ENCODE data around the gene YPEL1. TPM values are rescaled to one million over a fixed set of nuclear protein-coding genes. Genes with fewer than 3 reads are reported as not detected.

YPEL1 gene
- total and polyA plus RNA-seq, 10 of the 15 experiments (the other 5 are each of a cell fraction or from before 2014, with no cell fraction given): 0.13 to 5.0 (median 1.6) TPM

DNA sequence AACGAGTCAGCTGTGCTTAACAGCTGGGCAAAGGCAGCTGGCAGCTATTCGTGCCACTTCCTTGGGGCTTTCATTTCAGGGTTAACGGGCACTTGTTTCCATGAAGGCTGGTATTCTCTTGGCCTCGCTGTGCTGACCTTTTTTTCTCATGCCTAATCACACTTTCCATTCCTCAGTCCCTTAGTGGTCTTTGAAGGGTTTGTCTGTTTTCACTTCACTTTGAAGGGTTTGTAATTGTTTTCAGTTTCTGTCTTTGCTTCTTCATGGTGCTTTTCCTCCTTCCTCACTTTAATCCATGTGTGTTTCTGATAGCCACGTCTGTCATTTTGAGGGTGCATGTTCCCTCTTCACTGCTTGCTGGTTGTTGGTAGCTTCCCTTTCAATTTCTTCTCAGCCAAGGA lies 45.2 kb downstream of the YPEL1 start:
- SMC1A ChIA-PET (ENCODE audit: uncharacterized antibody, unreplicated experiment): interaction anchor here (1.1 kb wide), 1 partner anchor 19 kb away, joined by 3 read pairs; no protein-coding TSS in a partner anchor

More for the DNA sequence above, 45.2 kb downstream of the YPEL1 start:
- H3K27ac ChIP-seq (ENCODE audit: control insufficient read depth, insufficient read depth): no peak overlapping the region
- no peak overlapping the region for H3K4me2 ChIP-seq (ENCODE audit: control insufficient read depth, insufficient read depth)
- H3K36me3 ChIP-seq (ENCODE audit: control insufficient read depth in 2 of 2, insufficient read depth in 2 of 2, low read length in 1 of 2): peaks cover 8 to 30% of the 10 kb centered on the region in 2 experiments; a peak in 3 of 4 replicates
- no peak overlapping the region for H2AFZ ChIP-seq (ENCODE audit: control insufficient read depth, low read depth, low read length)
- no peak overlapping the region for H3K9ac ChIP-seq (ENCODE audit: control insufficient read depth, insufficient read depth, low read length)
- H3K79me2 ChIP-seq (ENCODE audit: control insufficient read depth, insufficient read depth, low read length): no peaks in the 10 kb centered on the region
- ATAC-seq (peak; percentile 81), FAIRE-seq (peak; percentile 86), DNase-seq (ENCODE audit: low read depth, low spot score) (peak; percentile 30)
- no peaks in the 10 kb centered on the region for H4K20me1 ChIP-seq (ENCODE audit: control insufficient read depth, insufficient read depth)
- ChIA-PET CTCF (no interaction called here), POLR2A (no interaction called here), RAD21 (ENCODE audit: unreplicated experiment) (no interaction called here)
- H3K27me3 ChIP-seq (replicated peaks in 1 of 2; ENCODE audit: control insufficient read depth in 2 of 2, insufficient read depth in 2 of 2, low read length in 1 of 2): no peaks in the 10 kb centered on the region
- H3K4me3 ChIP-seq: no peak overlapping the region
- H3K4me1 ChIP-seq (ENCODE audit: control insufficient read depth, insufficient read depth, low read length): peaks cover 27% of the 10 kb centered on the region
- 62% methylated on average over 5 of the region's 5 CpGs for WGBS (ENCODE audit: insufficient coverage, insufficient replicate concordance, low lambda C conversion rate, missing lambda C conversion rate)
- intact Hi-C loops (cut with micrococcal nuclease; ENCODE audit: unreplicated experiment): no loop called here
- TF ChIP-seq MTA2 (IDR thresholded peaks at IDR 0.05; ENCODE audit: low read depth) (peak; percentile 26; the same call in 1 of the 2 replicates), SPI1 (IDR thresholded peaks at IDR 0.05; ENCODE audit: borderline replicate concordance, insufficient read depth, low read depth, low read length) (peak; percentile 19; the same call in 1 of the 2 replicates), PAX5 (IDR thresholded peaks at IDR 0.05; ENCODE audit: borderline replicate concordance, low read depth, low read length) (no peak), NBN (IDR thresholded peaks at IDR 0.05) (no peak), MYC (IDR thresholded peaks at IDR 0.05; ENCODE audit: insufficient read depth, insufficient read length, insufficient replicate concordance, low read length, severe bottlenecking) (no peak), CBX5 (IDR thresholded peaks at IDR 0.05; ENCODE audit: low read depth) (no peak), BACH1 (IDR thresholded peaks at IDR 0.05; ENCODE audit: borderline replicate concordance) (no peak; the same call in 1 of the 2 replicates), IKZF2 (IDR thresholded peaks at IDR 0.05) (peak; percentile 37 to 51; a peak in 2 of 4 replicates), CBFB (IDR thresholded peaks at IDR 0.05; ENCODE audit: low read depth) (no peak), BHLHE40 (IDR thresholded peaks at IDR 0.05; ENCODE audit: borderline replicate concordance in 1 of 2, low read depth in 2 of 2, low read length in 1 of 2) (peak in 1 of 2 experiments; percentile 15; a peak in 1 of 4 replicates), SMARCA5 (IDR thresholded peaks at IDR 0.05) (no peak), NR2F1 (conservative IDR thresholded peaks at IDR 0.05) (0 out of 2 replicates have a peak, but pooled peaks have one; percentile 26), TCF12 (IDR thresholded peaks at IDR 0.05; ENCODE audit: low read depth, low read length) (0 out of 2 replicates have a peak, but pooled peaks have one; percentile 10), KAT2A (conservative IDR thresholded peaks at IDR 0.05; ENCODE audit: control insufficient read depth, low read depth, low read length) (no peak), ATF7 (IDR thresholded peaks at IDR 0.05; ENCODE audit: low read depth) (peak; percentile 52), RELB (IDR thresholded peaks at IDR 0.05; ENCODE audit: low read depth) (0 out of 2 replicates have a peak, but pooled peaks have one; percentile 34)
- TF ChIP-seq, protein P1, sequence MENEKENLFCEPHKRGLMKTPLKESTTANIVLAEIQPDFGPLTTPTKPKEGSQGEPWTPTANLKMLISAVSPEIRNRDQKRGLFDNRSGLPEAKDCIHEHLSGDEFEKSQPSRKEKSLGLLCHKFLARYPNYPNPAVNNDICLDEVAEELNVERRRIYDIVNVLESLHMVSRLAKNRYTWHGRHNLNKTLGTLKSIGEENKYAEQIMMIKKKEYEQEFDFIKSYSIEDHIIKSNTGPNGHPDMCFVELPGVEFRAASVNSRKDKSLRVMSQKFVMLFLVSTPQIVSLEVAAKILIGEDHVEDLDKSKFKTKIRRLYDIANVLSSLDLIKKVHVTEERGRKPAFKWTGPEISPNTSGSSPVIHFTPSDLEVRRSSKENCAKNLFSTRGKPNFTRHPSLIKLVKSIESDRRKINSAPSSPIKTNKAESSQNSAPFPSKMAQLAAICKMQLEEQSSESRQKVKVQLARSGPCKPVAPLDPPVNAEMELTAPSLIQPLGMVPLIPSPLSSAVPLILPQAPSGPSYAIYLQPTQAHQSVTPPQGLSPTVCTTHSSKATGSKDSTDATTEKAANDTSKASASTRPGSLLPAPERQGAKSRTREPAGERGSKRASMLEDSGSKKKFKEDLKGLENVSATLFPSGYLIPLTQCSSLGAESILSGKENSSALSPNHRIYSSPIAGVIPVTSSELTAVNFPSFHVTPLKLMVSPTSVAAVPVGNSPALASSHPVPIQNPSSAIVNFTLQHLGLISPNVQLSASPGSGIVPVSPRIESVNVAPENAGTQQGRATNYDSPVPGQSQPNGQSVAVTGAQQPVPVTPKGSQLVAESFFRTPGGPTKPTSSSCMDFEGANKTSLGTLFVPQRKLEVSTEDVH (IDR thresholded peaks at IDR 0.05; ENCODE audit: low read depth, partially characterized antibody): no peak
- TF ChIP-seq, protein P2, sequence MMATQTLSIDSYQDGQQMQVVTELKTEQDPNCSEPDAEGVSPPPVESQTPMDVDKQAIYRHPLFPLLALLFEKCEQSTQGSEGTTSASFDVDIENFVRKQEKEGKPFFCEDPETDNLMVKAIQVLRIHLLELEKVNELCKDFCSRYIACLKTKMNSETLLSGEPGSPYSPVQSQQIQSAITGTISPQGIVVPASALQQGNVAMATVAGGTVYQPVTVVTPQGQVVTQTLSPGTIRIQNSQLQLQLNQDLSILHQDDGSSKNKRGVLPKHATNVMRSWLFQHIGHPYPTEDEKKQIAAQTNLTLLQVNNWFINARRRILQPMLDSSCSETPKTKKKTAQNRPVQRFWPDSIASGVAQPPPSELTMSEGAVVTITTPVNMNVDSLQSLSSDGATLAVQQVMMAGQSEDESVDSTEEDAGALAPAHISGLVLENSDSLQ (IDR thresholded peaks at IDR 0.05): peak; percentile 51
- H3K9me3 ChIP-seq (replicated peaks; ENCODE audit: control insufficient read depth, insufficient read depth, low read length): no peaks in the 10 kb centered on the region
- BruUV-seq (replicated peaks): TSS peak; percentile 59
- in situ Hi-C loops (cut with MboI): no loop called here

All from GM12878 (cell line).